GM12878 (cell line): ENCODE data around the gene STRBP. TPM values are rescaled to one million over a fixed set of nuclear protein-coding genes. Genes with fewer than 3 reads are reported as not detected.

Source experiments
- ATAC-seq: fragments of 200-7000 bp; cut with Tn5 transposase; 3 replicates; pipeline ENCODE4 v1.9.1; 2020; ENCODE audit warnings: mild to moderate bottlenecking, moderate library complexity
- BruUV-seq: library from RNA; stranded (reverse); fragments of 400-500 nt; replicated peaks from 2 replicates; lab custom pipeline; 2021; lab: Mats Ljungman, UMichigan
- CTCF ChIA-PET: fragments of 300-600 bp; sonication (Branson Sonifier 250); formaldehyde crosslinking; extraction: SDS; loops from one replicate; lab custom pipeline; 2021; ENCODE audit warnings: inconsistent platforms; lab: Yijun Ruan, JAX
- POLR2A ChIA-PET: fragments of 350-600 bp; formaldehyde crosslinking; extraction: SDS; loops from one replicate; lab custom pipeline; 2021; ENCODE audit warnings: inconsistent platforms; lab: Charles Lee
- RAD21 ChIA-PET: fragments of 300-600 bp; sonication (Branson Sonifier 250); formaldehyde crosslinking; loops from one replicate; lab custom pipeline; 2023; ENCODE audit warnings: antibody characterized with exemption; ENCODE audit not compliant: unreplicated experiment; lab: Charles Lee
- SMC1A ChIA-PET: fragments of 300-600 bp; sonication (Branson Sonifier 250); formaldehyde crosslinking; loops from one replicate; lab custom pipeline; 2023; ENCODE audit not compliant: unreplicated experiment, uncharacterized antibody; lab: Charles Lee
- DNase-seq: peaks from one replicate; pipeline ENCODE4 v3.0.0-alpha.2; 2011; ENCODE audit warnings: low read depth, low spot score
- FAIRE-seq: peaks from 3 replicates; lab custom pipeline; 2011; peaks lifted over from hg19 to GRCh38; lab: Jason Lieb, UNC
- H2AFZ ChIP-seq: 2 replicates; pipeline ENCODE4 v1.6.0; 2011; ENCODE audit warnings: low read depth, low read length, control low read depth; ENCODE audit not compliant: control insufficient read depth
- H3K27ac ChIP-seq: 2 replicates; pipeline ENCODE4 v1.5.1; 2011; ENCODE audit warnings: control low read depth; ENCODE audit not compliant: control insufficient read depth, insufficient read depth
- H3K27me3 ChIP-seq, 2 experiments: replicated peaks in 1 of 2; 2 replicates each; pipeline versions ENCODE4 v1.6.0 to v1.6.1; 2011; ENCODE audit warnings: low read length in 1 of 2; ENCODE audit not compliant: control insufficient read depth in 2 of 2, insufficient read depth in 2 of 2
- H3K36me3 ChIP-seq, 2 experiments: 2 replicates each; pipeline ENCODE4 v1.5.1; 2011; ENCODE audit warnings: low read length in 1 of 2; ENCODE audit not compliant: control insufficient read depth in 2 of 2, insufficient read depth in 2 of 2
- H3K4me1 ChIP-seq: 2 replicates; pipeline ENCODE4 v1.6.1; 2011; ENCODE audit warnings: mild to moderate bottlenecking, low read length, moderate library complexity, mixed read lengths; ENCODE audit not compliant: control insufficient read depth, insufficient read depth
- H3K4me2 ChIP-seq: 2 replicates; pipeline ENCODE4 v1.6.0; 2011; ENCODE audit warnings: control low read depth; ENCODE audit not compliant: control insufficient read depth, insufficient read depth
- H3K4me3 ChIP-seq: fragments of 200-600 bp; sonication (generic); 2 replicates; pipeline ENCODE4 v1.5.1; 2016
- H3K79me2 ChIP-seq: 2 replicates; pipeline ENCODE4 v1.6.0; 2011; ENCODE audit warnings: low read length; ENCODE audit not compliant: control insufficient read depth, insufficient read depth
- H3K9ac ChIP-seq: 2 replicates; pipeline ENCODE4 v1.8.0; 2011; ENCODE audit warnings: low read length, control low read depth, mixed read lengths; ENCODE audit not compliant: control insufficient read depth, insufficient read depth
- H3K9me3 ChIP-seq: replicated peaks from 3 replicates; pipeline ENCODE4 v1.5.1; 2011; ENCODE audit warnings: mild to moderate bottlenecking, low read length; ENCODE audit not compliant: control insufficient read depth, insufficient read depth
- H4K20me1 ChIP-seq: 2 replicates; pipeline ENCODE4 v1.6.0; 2011; ENCODE audit not compliant: control insufficient read depth, insufficient read depth
- ESRRA ChIP-seq: IDR thresholded peaks from 2 replicates; pipeline ENCODE4 v1.6.1; 2012; ENCODE audit warnings: mild to moderate bottlenecking, low read length, improper control_type of control experiment
- IRF4 ChIP-seq: IDR thresholded peaks from 2 replicates; pipeline ENCODE4 v1.6.1; 2011; ENCODE audit warnings: low read depth, low read length
- SMAD5 ChIP-seq: IDR thresholded peaks from 2 replicates; pipeline ENCODE4 v1.6.1; 2016; ENCODE audit warnings: antibody characterized with exemption, low read depth
- SRF ChIP-seq, 2 experiments: IDR thresholded peaks; 2 replicates each; pipeline ENCODE4 v1.6.1; 2011; ENCODE audit warnings: low read depth in 2 of 2, low read length in 2 of 2, mild to moderate bottlenecking in 1 of 2, moderate library complexity in 1 of 2
- ZNF217 ChIP-seq: fragments of 450-650 bp; IDR thresholded peaks from 2 replicates; pipeline ENCODE4 v1.6.1; 2017; ENCODE audit warnings: antibody characterized with exemption, mild to moderate bottlenecking
- ZNF384 ChIP-seq: IDR thresholded peaks from 2 replicates; pipeline ENCODE4 v1.6.1; 2012; ENCODE audit warnings: low read depth, mild to moderate bottlenecking, low read length, improper control_type of control experiment, borderline replicate concordance
- WGBS: methylation state at CpG from one replicate; pipeline ENCODE4 v1.1.6; 2016; ENCODE audit warnings: low lambda C conversion rate; ENCODE audit not compliant: insufficient replicate concordance, insufficient coverage; ENCODE audit errors: missing lambda C conversion rate; 5-methylcytosine and 5-hydroxymethylcytosine counted together
- in situ Hi-C: fragments of 300-500 bp; cut with MboI; formaldehyde crosslinking; loops from 9 replicates; pipeline ENCODE4 v1.14.3; 2018; ENCODE audit warnings: mixed read lengths
- intact Hi-C: fragments of 100-400 bp; cut with micrococcal nuclease; formaldehyde crosslinking; loops from one replicate; pipeline ENCODE4 v1.14.2; 2022; ENCODE audit not compliant: unreplicated experiment
- polyA plus RNA-seq, 11 experiments: library from polyadenylated mRNA; depleted of rRNA in 4 of 11; unstranded in 6 of 11; stranded (reverse) in 5 of 11; fragments of >200 nt; fragmentation: Nextera tagmentation in 4 of 11; fragmentation: Illumina TruSeq in 1 of 11; extraction: Ambion mirVana in 4 of 11; extraction: Trizol in 1 of 11; gene quantifications; 1 replicate in 1 of 11; 2 replicates in 10 of 11; pipeline versions ENCODE4 v1.2.1 to v1.2.3, GENCODE V29; 2011 to 2016; ENCODE audit warnings: inconsistent platforms in 2 of 11, missing spikeins in 2 of 11, low read depth in 1 of 11
- total RNA-seq, 4 experiments: library from RNA; depleted of rRNA in 3 of 4; stranded (reverse); fragments of >200 nt in 3 of 4; fragmentation: Illumina TruSeq in 1 of 4; extraction: Trizol in 1 of 4; gene quantifications; 2 replicates each; pipeline versions ENCODE4 v1.2.1 to v1.2.3, GENCODE V29; 2013 to 2021
- TF ChIP-seq, protein P1 (sequence below): IDR thresholded peaks from 2 replicates; pipeline ENCODE4 v1.6.1; 2011; ENCODE audit warnings: low read depth, low read length, improper control_type of control experiment, borderline replicate concordance
- TF ChIP-seq, protein P2 (sequence below), 3 experiments: IDR thresholded peaks in 2 of 3; conservative IDR thresholded peaks in 1 of 3; 2 replicates each; pipeline ENCODE4 v1.5.1; 2011; ENCODE audit warnings: low read depth in 3 of 3, low read length in 3 of 3, mild to moderate bottlenecking in 3 of 3, control low read depth in 2 of 3, moderate library complexity in 2 of 3, inconsistent platforms in 1 of 3, mixed read lengths in 1 of 3; ENCODE audit not compliant: control insufficient read depth in 2 of 3, insufficient read depth in 1 of 3; ENCODE audit errors: extremely low read depth in 1 of 3
- TF ChIP-seq, protein P3 (sequence below): fragments of 450-650 bp; IDR thresholded peaks from 2 replicates; pipeline ENCODE4 v1.6.1; 2014; ENCODE audit warnings: mild to moderate bottlenecking
- TF ChIP-seq, protein P4 (sequence below): IDR thresholded peaks from 2 replicates; pipeline ENCODE4 v1.6.1; 2011; ENCODE audit warnings: borderline replicate concordance, low read depth, mild to moderate bottlenecking, moderate library complexity, low read length; ENCODE audit not compliant: insufficient read depth, poor library complexity, severe bottlenecking
- TF ChIP-seq, protein P5 (sequence below): IDR thresholded peaks from 2 replicates; pipeline ENCODE4 v1.6.1; 2012; ENCODE audit warnings: low read depth, low read length, improper control_type of control experiment

STRBP gene
- total and polyA plus RNA-seq, 10 of the 15 experiments (the other 5 are each of a cell fraction or from before 2014, with no cell fraction given), result 31.0 to 96.8 (median 71.4) TPM

DNA sequence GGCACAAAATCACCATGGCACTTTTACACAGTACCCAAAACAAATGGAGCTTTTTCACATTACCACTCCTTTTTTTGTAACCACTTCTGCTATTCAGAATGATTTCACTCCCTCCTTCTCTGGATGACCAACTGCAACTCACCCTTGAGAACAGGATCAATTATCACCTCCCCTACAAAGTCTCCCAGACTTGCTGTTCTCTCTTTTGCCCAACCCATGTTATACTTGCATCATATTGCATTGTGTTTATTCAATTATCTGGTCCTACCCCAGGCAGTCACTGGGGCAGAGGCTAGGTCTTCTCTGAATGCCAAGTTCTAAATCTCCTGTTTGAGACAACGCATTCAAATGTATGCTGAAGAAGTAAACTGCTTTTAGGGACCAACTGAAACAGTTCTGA, 139.0 kb downstream of the STRBP start:
- no peak overlapping the region for H3K9ac ChIP-seq
- ChIA-PET CTCF (interaction anchor here (0.8 to 1.3 kb wide), 5 partner anchors 10 to 256 kb away, joined by 3 to 4 read pairs (median 3); no protein-coding TSS in a partner anchor), POLR2A (no interaction called here), RAD21 (interaction anchor here (1.1 kb wide), 1 partner anchor 96 kb away, joined by 3 read pairs; no protein-coding TSS in a partner anchor), SMC1A (interaction anchor here (0.8 to 1.1 kb wide), 2 partner anchors 28 to 96 kb away, joined by 3 read pairs; no protein-coding TSS in a partner anchor)
- ATAC-seq (no peak), FAIRE-seq (no peak), DNase-seq (no peak)
- H3K27ac ChIP-seq, result no peak overlapping the region
- BruUV-seq, result no TSS peak
- H2AFZ ChIP-seq, result no peak overlapping the region
- peaks cover 9 to 34% of the 10 kb centered on the region in 2 experiments for H3K36me3 ChIP-seq
- no peaks in the 10 kb centered on the region for H3K4me1 ChIP-seq
- TF ChIP-seq SMAD5 (no peak), ESRRA (no peak), IRF4 (no peak), ZNF384 (no peak), SRF (IDR thresholded peaks at IDR 0.05; ENCODE audit: low read depth in 2 of 2, low read length in 2 of 2) (no peak), ZNF217 (no peak)
- TF ChIP-seq, protein P1, sequence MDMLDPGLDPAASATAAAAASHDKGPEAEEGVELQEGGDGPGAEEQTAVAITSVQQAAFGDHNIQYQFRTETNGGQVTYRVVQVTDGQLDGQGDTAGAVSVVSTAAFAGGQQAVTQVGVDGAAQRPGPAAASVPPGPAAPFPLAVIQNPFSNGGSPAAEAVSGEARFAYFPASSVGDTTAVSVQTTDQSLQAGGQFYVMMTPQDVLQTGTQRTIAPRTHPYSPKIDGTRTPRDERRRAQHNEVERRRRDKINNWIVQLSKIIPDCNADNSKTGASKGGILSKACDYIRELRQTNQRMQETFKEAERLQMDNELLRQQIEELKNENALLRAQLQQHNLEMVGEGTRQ, result no peak
- TF ChIP-seq, protein P2, sequence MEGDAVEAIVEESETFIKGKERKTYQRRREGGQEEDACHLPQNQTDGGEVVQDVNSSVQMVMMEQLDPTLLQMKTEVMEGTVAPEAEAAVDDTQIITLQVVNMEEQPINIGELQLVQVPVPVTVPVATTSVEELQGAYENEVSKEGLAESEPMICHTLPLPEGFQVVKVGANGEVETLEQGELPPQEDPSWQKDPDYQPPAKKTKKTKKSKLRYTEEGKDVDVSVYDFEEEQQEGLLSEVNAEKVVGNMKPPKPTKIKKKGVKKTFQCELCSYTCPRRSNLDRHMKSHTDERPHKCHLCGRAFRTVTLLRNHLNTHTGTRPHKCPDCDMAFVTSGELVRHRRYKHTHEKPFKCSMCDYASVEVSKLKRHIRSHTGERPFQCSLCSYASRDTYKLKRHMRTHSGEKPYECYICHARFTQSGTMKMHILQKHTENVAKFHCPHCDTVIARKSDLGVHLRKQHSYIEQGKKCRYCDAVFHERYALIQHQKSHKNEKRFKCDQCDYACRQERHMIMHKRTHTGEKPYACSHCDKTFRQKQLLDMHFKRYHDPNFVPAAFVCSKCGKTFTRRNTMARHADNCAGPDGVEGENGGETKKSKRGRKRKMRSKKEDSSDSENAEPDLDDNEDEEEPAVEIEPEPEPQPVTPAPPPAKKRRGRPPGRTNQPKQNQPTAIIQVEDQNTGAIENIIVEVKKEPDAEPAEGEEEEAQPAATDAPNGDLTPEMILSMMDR (IDR thresholded peaks at IDR 0.05 in 2 of 3, conservative IDR thresholded peaks at IDR 0.05 in 1 of 3; ENCODE audit: control insufficient read depth in 2 of 3, extremely low read depth in 1 of 3, insufficient read depth in 1 of 3, low read depth in 3 of 3, low read length in 3 of 3), result no peak
- TF ChIP-seq, protein P3, sequence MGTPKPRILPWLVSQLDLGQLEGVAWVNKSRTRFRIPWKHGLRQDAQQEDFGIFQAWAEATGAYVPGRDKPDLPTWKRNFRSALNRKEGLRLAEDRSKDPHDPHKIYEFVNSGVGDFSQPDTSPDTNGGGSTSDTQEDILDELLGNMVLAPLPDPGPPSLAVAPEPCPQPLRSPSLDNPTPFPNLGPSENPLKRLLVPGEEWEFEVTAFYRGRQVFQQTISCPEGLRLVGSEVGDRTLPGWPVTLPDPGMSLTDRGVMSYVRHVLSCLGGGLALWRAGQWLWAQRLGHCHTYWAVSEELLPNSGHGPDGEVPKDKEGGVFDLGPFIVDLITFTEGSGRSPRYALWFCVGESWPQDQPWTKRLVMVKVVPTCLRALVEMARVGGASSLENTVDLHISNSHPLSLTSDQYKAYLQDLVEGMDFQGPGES, result no peak
- TF ChIP-seq, protein P4, sequence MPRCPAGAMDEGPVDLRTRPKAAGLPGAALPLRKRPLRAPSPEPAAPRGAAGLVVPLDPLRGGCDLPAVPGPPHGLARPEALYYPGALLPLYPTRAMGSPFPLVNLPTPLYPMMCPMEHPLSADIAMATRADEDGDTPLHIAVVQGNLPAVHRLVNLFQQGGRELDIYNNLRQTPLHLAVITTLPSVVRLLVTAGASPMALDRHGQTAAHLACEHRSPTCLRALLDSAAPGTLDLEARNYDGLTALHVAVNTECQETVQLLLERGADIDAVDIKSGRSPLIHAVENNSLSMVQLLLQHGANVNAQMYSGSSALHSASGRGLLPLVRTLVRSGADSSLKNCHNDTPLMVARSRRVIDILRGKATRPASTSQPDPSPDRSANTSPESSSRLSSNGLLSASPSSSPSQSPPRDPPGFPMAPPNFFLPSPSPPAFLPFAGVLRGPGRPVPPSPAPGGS, result no peak
- TF ChIP-seq, protein P5, sequence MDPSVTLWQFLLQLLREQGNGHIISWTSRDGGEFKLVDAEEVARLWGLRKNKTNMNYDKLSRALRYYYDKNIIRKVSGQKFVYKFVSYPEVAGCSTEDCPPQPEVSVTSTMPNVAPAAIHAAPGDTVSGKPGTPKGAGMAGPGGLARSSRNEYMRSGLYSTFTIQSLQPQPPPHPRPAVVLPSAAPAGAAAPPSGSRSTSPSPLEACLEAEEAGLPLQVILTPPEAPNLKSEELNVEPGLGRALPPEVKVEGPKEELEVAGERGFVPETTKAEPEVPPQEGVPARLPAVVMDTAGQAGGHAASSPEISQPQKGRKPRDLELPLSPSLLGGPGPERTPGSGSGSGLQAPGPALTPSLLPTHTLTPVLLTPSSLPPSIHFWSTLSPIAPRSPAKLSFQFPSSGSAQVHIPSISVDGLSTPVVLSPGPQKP, result no peak
- WGBS, result 96% methylated on average over 1 of the region's 1 CpG
- H3K9me3 ChIP-seq, result no peaks in the 10 kb centered on the region
- H3K79me2 ChIP-seq, result no peaks in the 10 kb centered on the region
- H3K4me2 ChIP-seq, result no peak overlapping the region
- H3K27me3 ChIP-seq, result no peaks in the 10 kb centered on the region
- no peaks in the 10 kb centered on the region for H4K20me1 ChIP-seq
- in situ Hi-C loops, result no loop called here
- no peak overlapping the region for H3K4me3 ChIP-seq
- intact Hi-C loops, result no loop called here
